OCI-LY7 (cell line): ENCODE results near the gene COL8A1.

Experiments used
- CTCF ChIP-seq: fragments of 200-600 bp; sonication (generic); conservative IDR thresholded peaks from 2 replicates; pipeline ENCODE4 v1.5.1; 2014; ENCODE audit warnings: mild to moderate bottlenecking, antibody characterized with exemption, low read length, moderate library complexity, mixed read lengths
- EZH2phosphoT487 ChIP-seq: fragments of 200-600 bp; sonication (generic); IDR thresholded peaks from 2 replicates; pipeline ENCODE4 v1.6.1; 2018; ENCODE audit warnings: low read depth, borderline replicate concordance, mild to moderate bottlenecking, mixed run types, antibody characterized with exemption, low read length, moderate library complexity, mixed read lengths

GRCh38 chr3:99697250-99697649 is 58.9 kb downstream of the COL8A1 start:
- TF ChIP-seq CTCF = no peak
- no peak for TF ChIP-seq EZH2phosphoT487
